ENCODE results near the gene PRICKLE2.

DNA sequence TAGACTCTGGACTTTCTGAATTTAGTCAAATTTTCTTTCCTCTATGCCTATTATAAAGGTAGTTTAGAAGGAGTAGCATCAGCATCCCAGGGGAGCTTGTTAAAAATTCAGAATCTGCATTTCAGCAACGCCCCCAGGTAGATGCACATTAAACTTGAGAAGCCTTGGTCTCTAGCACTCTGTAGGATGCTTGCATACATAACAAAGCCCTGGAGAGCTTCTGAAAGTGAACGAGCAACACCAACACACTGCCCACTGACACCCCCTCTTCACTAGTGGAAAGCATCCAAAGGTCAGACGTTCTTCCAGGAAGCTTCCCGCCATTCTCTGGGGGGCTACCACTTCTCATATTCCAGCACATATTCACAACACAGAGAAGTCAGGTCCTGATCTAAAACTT, 6.5 kb downstream of the PRICKLE2 start:
- TF ChIP-seq, protein P1, sequence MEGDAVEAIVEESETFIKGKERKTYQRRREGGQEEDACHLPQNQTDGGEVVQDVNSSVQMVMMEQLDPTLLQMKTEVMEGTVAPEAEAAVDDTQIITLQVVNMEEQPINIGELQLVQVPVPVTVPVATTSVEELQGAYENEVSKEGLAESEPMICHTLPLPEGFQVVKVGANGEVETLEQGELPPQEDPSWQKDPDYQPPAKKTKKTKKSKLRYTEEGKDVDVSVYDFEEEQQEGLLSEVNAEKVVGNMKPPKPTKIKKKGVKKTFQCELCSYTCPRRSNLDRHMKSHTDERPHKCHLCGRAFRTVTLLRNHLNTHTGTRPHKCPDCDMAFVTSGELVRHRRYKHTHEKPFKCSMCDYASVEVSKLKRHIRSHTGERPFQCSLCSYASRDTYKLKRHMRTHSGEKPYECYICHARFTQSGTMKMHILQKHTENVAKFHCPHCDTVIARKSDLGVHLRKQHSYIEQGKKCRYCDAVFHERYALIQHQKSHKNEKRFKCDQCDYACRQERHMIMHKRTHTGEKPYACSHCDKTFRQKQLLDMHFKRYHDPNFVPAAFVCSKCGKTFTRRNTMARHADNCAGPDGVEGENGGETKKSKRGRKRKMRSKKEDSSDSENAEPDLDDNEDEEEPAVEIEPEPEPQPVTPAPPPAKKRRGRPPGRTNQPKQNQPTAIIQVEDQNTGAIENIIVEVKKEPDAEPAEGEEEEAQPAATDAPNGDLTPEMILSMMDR (IDR thresholded peaks at IDR 0.05), result no peak
- TF ChIP-seq POLR2A (IDR thresholded peaks at IDR 0.05), result no peak

All from right lobe of liver (tissue), 4 donors.